SJSA1 (cell line): ENCODE data around the gene PRKAR1B. TPM values are rescaled to one million over a fixed set of nuclear protein-coding genes. Genes with fewer than 3 reads are reported as not detected.

Experiments used
- DNase-seq, 2 experiments: peaks; one replicate each; pipeline ENCODE4 v3.0.0-alpha.2; 2015 to 2020; ENCODE audit warnings: low spot score in 2 of 2, low read depth in 1 of 2
- H3K27ac ChIP-seq: fragments of 250-450 bp; sonication (Bioruptor Pico); 2 replicates; pipeline ENCODE4 v1.5.1; 2020; ENCODE audit warnings: mild to moderate bottlenecking, moderate library complexity
- H3K27me3 ChIP-seq: fragments of 250-450 bp; sonication (Bioruptor Pico); replicated peaks from 2 replicates; pipeline ENCODE4 v1.5.1; 2020; ENCODE audit warnings: mild to moderate bottlenecking, moderate library complexity
- H3K36me3 ChIP-seq: fragments of 250-450 bp; sonication (Bioruptor Pico); 2 replicates; pipeline ENCODE4 v1.5.1; 2020; ENCODE audit warnings: mild to moderate bottlenecking
- H3K4me1 ChIP-seq: fragments of 250-450 bp; sonication (Bioruptor Pico); replicated peaks from 2 replicates; pipeline ENCODE4 v1.6.1; 2021; ENCODE audit warnings: mild to moderate bottlenecking
- H3K4me3 ChIP-seq: fragments of 250-450 bp; sonication (Bioruptor Pico); 2 replicates; pipeline ENCODE4 v1.5.1; 2020; ENCODE audit warnings: mild to moderate bottlenecking
- H3K9me3 ChIP-seq: fragments of 250-450 bp; sonication (Bioruptor Pico); replicated peaks from 2 replicates; pipeline ENCODE4 v1.5.1; 2020; ENCODE audit warnings: mild to moderate bottlenecking
- total RNA-seq: library from RNA; depleted of rRNA; stranded (reverse); fragments of >200 nt; shearing (Covaris generic); gene quantifications from 2 replicates; pipeline ENCODE4 v1.2.3, GENCODE V29; 2014

Gene PRKAR1B
- total RNA-seq, 1 experiment from 2014 or later, result 7.3 TPM

GRCh38 chr7:540997-541396 is 186.1 kb downstream of the PRKAR1B start:
- H3K27me3 ChIP-seq, result no peaks in the 10 kb centered on the region
- no peaks in the 10 kb centered on the region; the same call in 1 of the 2 replicates for H3K36me3 ChIP-seq
- H3K4me1 ChIP-seq, result peaks cover 63% of the 10 kb centered on the region
- no peaks in the 10 kb centered on the region for H3K9me3 ChIP-seq
- H3K4me3 ChIP-seq, result no peak overlapping the region
- no peak for DNase-seq
- no peak overlapping the region for H3K27ac ChIP-seq

- Histone ChIP-seq H3K9me3 (no peaks in the 10 kb centered on the region), H3K36me3 (no peaks in the 10 kb centered on the region; the same call in 1 of the 2 replicates), H3K4me3 (no peak overlapping the region), H3K4me1 (peaks cover 63% of the 10 kb centered on the region), H3K27me3 (no peaks in the 10 kb centered on the region), H3K27ac (no peak overlapping the region)
- no peak for DNase-seq
Measured at GRCh38 chr7:540579-540978, 186.5 kb downstream of the PRKAR1B start.

- H3K9me3 ChIP-seq, result no peaks in the 10 kb centered on the region
- no peak overlapping the region for H3K4me3 ChIP-seq
- H3K27me3 ChIP-seq, result no peaks in the 10 kb centered on the region
- peak overlapping the region; percentile 38 for H3K27ac ChIP-seq
- no peaks in the 10 kb centered on the region; the same call in 1 of the 2 replicates for H3K36me3 ChIP-seq
- peak; percentile 97 to 99 for DNase-seq
- peaks cover 63% of the 10 kb centered on the region for H3K4me1 ChIP-seq
Measured at GRCh38 chr7:539731-540411, 187.2 kb downstream of the PRKAR1B start.

- peaks cover 56% of the 10 kb centered on the region for H3K4me1 ChIP-seq
- no peaks in the 10 kb centered on the region; the same call in 1 of the 2 replicates for H3K36me3 ChIP-seq
- H3K4me3 ChIP-seq, result peak overlapping the region; percentile 22
- no peaks in the 10 kb centered on the region for H3K9me3 ChIP-seq
- DNase-seq, result peak in 1 of 2 experiments; percentile 82
- no peaks in the 10 kb centered on the region for H3K27me3 ChIP-seq
- H3K27ac ChIP-seq, result peak overlapping the region; percentile 99
Measured at GRCh38 chr7:538764-539685, 188.1 kb downstream of the PRKAR1B start.

- H3K36me3 ChIP-seq, result no peaks in the 10 kb centered on the region; the same call in 1 of the 2 replicates
- peak overlapping the region; percentile 22; the same call in 1 of the 2 replicates for H3K4me3 ChIP-seq
- H3K27ac ChIP-seq, result peak overlapping the region; percentile 99
- H3K9me3 ChIP-seq, result no peaks in the 10 kb centered on the region
- H3K4me1 ChIP-seq, result peaks cover 47% of the 10 kb centered on the region
- H3K27me3 ChIP-seq, result no peaks in the 10 kb centered on the region
- peak; percentile 93 to 99 for DNase-seq
Measured at GRCh38 chr7:537911-538634, 189.0 kb downstream of the PRKAR1B start.

- Histone ChIP-seq H3K27me3 (no peaks in the 10 kb centered on the region), H3K4me3 (no peak overlapping the region), H3K9me3 (no peaks in the 10 kb centered on the region), H3K27ac (no peak overlapping the region), H3K4me1 (peaks cover 33% of the 10 kb centered on the region), H3K36me3 (no peaks in the 10 kb centered on the region; the same call in 1 of the 2 replicates)
- no peak for DNase-seq
Measured at GRCh38 chr7:536231-536630, 190.8 kb downstream of the PRKAR1B start.

- Histone ChIP-seq H3K4me1 (peaks cover 23% of the 10 kb centered on the region), H3K4me3 (no peak overlapping the region), H3K27me3 (peaks cover 9% of the 10 kb centered on the region), H3K27ac (no peak overlapping the region), H3K9me3 (no peaks in the 10 kb centered on the region), H3K36me3 (no peaks in the 10 kb centered on the region; the same call in 1 of the 2 replicates)
- no peak for DNase-seq
Measured at GRCh38 chr7:534959-535358, 192.1 kb downstream of the PRKAR1B start.

- H3K27ac ChIP-seq, result no peak overlapping the region
- no peak for DNase-seq
- H3K4me3 ChIP-seq, result no peak overlapping the region
- peaks cover 16% of the 10 kb centered on the region for H3K4me1 ChIP-seq
- H3K36me3 ChIP-seq, result no peaks in the 10 kb centered on the region; the same call in 1 of the 2 replicates
- no peaks in the 10 kb centered on the region for H3K9me3 ChIP-seq
- H3K27me3 ChIP-seq, result peaks cover 18% of the 10 kb centered on the region
Measured at GRCh38 chr7:534075-534474, 193.0 kb downstream of the PRKAR1B start.

GRCh38 chr7:533266-533665 is 193.8 kb downstream of the PRKAR1B start:
- Histone ChIP-seq H3K4me3 (no peak overlapping the region), H3K27ac (no peak overlapping the region), H3K36me3 (no peaks in the 10 kb centered on the region), H3K27me3 (peaks cover 26% of the 10 kb centered on the region), H3K4me1 (peaks cover 8% of the 10 kb centered on the region), H3K9me3 (peaks cover 3% of the 10 kb centered on the region; the same call in 1 of the 2 replicates)
- no peak for DNase-seq

GRCh38 chr7:532379-533143 is 194.5 kb downstream of the PRKAR1B start:
- no peak overlapping the region for H3K27ac ChIP-seq
- no peak for DNase-seq
- no peaks in the 10 kb centered on the region for H3K36me3 ChIP-seq
- H3K4me1 ChIP-seq, result peaks cover under 1% of the 10 kb centered on the region
- no peak overlapping the region for H3K4me3 ChIP-seq
- peaks cover 8% of the 10 kb centered on the region; the same call in 1 of the 2 replicates for H3K9me3 ChIP-seq
- peaks cover 26% of the 10 kb centered on the region for H3K27me3 ChIP-seq

GRCh38 chr7:531777-532176 is 195.3 kb downstream of the PRKAR1B start:
- Histone ChIP-seq H3K36me3 (no peaks in the 10 kb centered on the region), H3K9me3 (peaks cover 8% of the 10 kb centered on the region; the same call in 1 of the 2 replicates), H3K4me1 (no peaks in the 10 kb centered on the region), H3K27me3 (peaks cover 26% of the 10 kb centered on the region), H3K4me3 (no peak overlapping the region), H3K27ac (no peak overlapping the region)
- DNase-seq, result no peak

GRCh38 chr7:528451-528850 is 198.6 kb downstream of the PRKAR1B start:
- Histone ChIP-seq H3K9me3 (peaks cover 8% of the 10 kb centered on the region; the same call in 1 of the 2 replicates), H3K36me3 (no peaks in the 10 kb centered on the region), H3K4me1 (no peaks in the 10 kb centered on the region), H3K27ac (no peak overlapping the region), H3K27me3 (peaks cover 34% of the 10 kb centered on the region), H3K4me3 (no peak overlapping the region)
- DNase-seq, result no peak

- Histone ChIP-seq H3K27me3 (peaks cover 41% of the 10 kb centered on the region), H3K9me3 (peaks cover 8% of the 10 kb centered on the region; the same call in 1 of the 2 replicates), H3K36me3 (no peaks in the 10 kb centered on the region), H3K4me1 (no peaks in the 10 kb centered on the region), H3K27ac (no peak overlapping the region), H3K4me3 (no peak overlapping the region)
- no peak for DNase-seq
Measured at GRCh38 chr7:527723-528122, 199.4 kb downstream of the PRKAR1B start.
